Activated B cell treated with CpG ODN at 0.5 μM for 24 hours (primary cell): ENCODE measurements around the gene CACNB1. TPM values are rescaled to one million over a fixed set of nuclear protein-coding genes. Genes with fewer than 3 reads are reported as not detected.
A peak's percentile ranks its signal among the peaks of the same experiment; 100 is the strongest.

Experiments used
- ATAC-seq: fragments of 200-7000 bp; cut with Tn5 transposase; one replicate; pipeline ENCODE4 v1.10.0; 2021; ENCODE audit warnings: low read depth, mild to moderate bottlenecking, moderate library complexity
- CTCF ChIA-PET: fragments of 350-600 bp; sonication (Branson Sonifier 250); formaldehyde crosslinking; loops from one replicate; lab custom pipeline; 2021; ENCODE audit warnings: antibody characterized with exemption; lab: Charles Lee
- POLR2A ChIA-PET: fragments of 350-600 bp; sonication (Branson Sonifier 250); formaldehyde crosslinking; loops from one replicate; lab custom pipeline; 2021; ENCODE audit warnings: antibody characterized with exemption; lab: Charles Lee
- DNase-seq: peaks from one replicate; pipeline ENCODE4 v3.0.0; 2022
- H3K27ac Mint-ChIP-seq: one replicate; pipeline ENCODE4 v1.8.0; 2020; ENCODE audit warnings: mixed read lengths
- H3K27me3 Mint-ChIP-seq: one replicate; pipeline ENCODE4 v1.8.0; 2021; ENCODE audit warnings: mixed read lengths
- H3K36me3 Mint-ChIP-seq: one replicate; pipeline ENCODE4 v1.8.0; 2021; ENCODE audit warnings: low read depth, mixed read lengths
- H3K4me1 Mint-ChIP-seq: one replicate; pipeline ENCODE4 v1.8.0; 2021; ENCODE audit warnings: mixed read lengths
- H3K4me3 Mint-ChIP-seq: one replicate; pipeline ENCODE4 v1.8.0; 2020; ENCODE audit warnings: mild to moderate bottlenecking, mixed read lengths
- H3K9me3 Mint-ChIP-seq: one replicate; pipeline ENCODE4 v1.8.0; 2020; ENCODE audit warnings: mixed read lengths
- intact Hi-C: fragments of 100-400 bp; cut with micrococcal nuclease; formaldehyde crosslinking; loops from one replicate; pipeline ENCODE4 v1.15.1; 2024
- total RNA-seq: library from RNA; stranded (reverse); gene quantifications from 2 replicates; pipeline ENCODE4 v1.2.3, GENCODE V29; 2022
- TF ChIP-seq, protein P1 (sequence below): fragments of 200-600 bp; IDR thresholded peaks from one replicate; pipeline ENCODE4 v1.8.0; 2022; ENCODE audit warnings: antibody characterized with exemption, mild to moderate bottlenecking

The CACNB1 gene
- total RNA-seq, 1 donor from 2014 or later = 5.7 TPM

DNA sequence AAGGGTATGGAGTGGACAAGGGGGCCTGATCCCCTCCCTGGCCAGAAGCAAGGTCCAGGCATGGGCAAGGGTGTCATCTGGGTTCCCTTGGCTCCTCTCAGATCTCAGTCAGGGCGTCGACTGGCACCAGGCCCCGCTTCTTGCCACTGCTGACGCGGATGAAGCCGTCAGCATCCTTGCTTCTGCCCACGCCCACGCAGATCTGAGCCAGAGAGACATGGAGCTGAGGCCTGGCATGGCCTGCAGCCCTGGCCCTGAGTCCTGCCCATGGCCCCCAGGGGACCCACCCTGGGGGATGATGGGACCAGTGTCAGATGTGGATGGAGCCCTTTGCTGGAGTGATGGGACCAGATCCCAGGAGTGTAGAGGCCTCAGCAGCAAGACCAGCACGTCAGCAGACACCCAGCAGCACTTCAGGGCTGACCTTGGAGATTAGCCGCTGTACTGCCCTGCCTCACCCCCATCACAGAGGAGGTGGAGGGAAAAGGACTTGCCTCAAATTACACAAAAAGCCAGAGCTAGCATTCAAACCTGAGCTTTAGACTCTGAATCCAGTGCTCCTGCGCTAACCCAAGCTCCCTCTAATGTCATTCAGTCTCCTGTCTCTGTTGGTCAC, 14.8 kb upstream of the CACNB1 start:
- Mint-ChIP-seq H3K27me3 (peaks cover 32% of the 10 kb centered on the region), H3K9me3 (no peaks in the 10 kb centered on the region), H3K36me3 (no peaks in the 10 kb centered on the region), H3K27ac (no peak overlapping the region), H3K4me1 (peaks cover 29% of the 10 kb centered on the region), H3K4me3 (no peak overlapping the region)
- ChIA-PET POLR2A (interaction anchor here (0.7 kb wide), 1 partner anchor 14 kb away, joined by 3 read pairs; the partner anchor contains the start of gene STAC2), CTCF (interaction anchor here (1.8 kb wide), 1 partner anchor 20 kb away, joined by 6 read pairs; no protein-coding TSS in a partner anchor)
- ATAC-seq = no peak
- TF ChIP-seq, protein P1, sequence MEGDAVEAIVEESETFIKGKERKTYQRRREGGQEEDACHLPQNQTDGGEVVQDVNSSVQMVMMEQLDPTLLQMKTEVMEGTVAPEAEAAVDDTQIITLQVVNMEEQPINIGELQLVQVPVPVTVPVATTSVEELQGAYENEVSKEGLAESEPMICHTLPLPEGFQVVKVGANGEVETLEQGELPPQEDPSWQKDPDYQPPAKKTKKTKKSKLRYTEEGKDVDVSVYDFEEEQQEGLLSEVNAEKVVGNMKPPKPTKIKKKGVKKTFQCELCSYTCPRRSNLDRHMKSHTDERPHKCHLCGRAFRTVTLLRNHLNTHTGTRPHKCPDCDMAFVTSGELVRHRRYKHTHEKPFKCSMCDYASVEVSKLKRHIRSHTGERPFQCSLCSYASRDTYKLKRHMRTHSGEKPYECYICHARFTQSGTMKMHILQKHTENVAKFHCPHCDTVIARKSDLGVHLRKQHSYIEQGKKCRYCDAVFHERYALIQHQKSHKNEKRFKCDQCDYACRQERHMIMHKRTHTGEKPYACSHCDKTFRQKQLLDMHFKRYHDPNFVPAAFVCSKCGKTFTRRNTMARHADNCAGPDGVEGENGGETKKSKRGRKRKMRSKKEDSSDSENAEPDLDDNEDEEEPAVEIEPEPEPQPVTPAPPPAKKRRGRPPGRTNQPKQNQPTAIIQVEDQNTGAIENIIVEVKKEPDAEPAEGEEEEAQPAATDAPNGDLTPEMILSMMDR = no peak
- intact Hi-C loops = no loop called here
- no peak for DNase-seq

DNA sequence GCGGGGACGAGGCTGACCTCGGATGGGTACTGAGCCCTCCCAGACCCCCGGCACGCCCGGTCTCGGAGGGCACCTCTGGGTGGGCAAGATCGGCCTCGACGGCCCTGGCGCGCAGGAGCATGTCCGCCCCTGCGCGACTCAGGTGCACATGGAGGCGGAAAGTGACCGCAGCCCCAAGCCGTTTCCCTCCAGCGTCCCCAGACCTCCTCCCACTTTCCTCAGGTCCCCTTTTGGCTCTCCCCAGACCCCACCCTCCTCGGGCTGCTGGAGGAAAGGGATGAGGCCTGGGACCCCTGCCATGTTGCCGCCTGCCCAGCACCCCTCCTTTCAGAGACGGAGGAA, 12.6 kb upstream of the CACNB1 start:
- peaks cover 5% of the 10 kb centered on the region for H3K36me3 Mint-ChIP-seq
- H3K27me3 Mint-ChIP-seq = peaks cover 17% of the 10 kb centered on the region
- peak overlapping the region; percentile 59 for H3K27ac Mint-ChIP-seq
- TF ChIP-seq, protein P1 = no peak
- H3K9me3 Mint-ChIP-seq = no peaks in the 10 kb centered on the region
- ChIA-PET POLR2A (interaction anchor here (0.6 to 3.7 kb wide), 4 partner anchors 10 to 341 kb away, joined by 3 to 57 read pairs (median 4); partner anchors contain the start of gene RPL19), CTCF (interaction anchor here (7.0 to 7.4 kb wide), 2 partner anchors 26 to 36 kb away, joined by 151 to 177 read pairs; no protein-coding TSS in a partner anchor)
- H3K4me1 Mint-ChIP-seq = peaks cover 36% of the 10 kb centered on the region
- no peak for ATAC-seq
- DNase-seq = no peak
- peak overlapping the region; percentile 57 for H3K4me3 Mint-ChIP-seq
- intact Hi-C loops = no loop called here

DNA sequence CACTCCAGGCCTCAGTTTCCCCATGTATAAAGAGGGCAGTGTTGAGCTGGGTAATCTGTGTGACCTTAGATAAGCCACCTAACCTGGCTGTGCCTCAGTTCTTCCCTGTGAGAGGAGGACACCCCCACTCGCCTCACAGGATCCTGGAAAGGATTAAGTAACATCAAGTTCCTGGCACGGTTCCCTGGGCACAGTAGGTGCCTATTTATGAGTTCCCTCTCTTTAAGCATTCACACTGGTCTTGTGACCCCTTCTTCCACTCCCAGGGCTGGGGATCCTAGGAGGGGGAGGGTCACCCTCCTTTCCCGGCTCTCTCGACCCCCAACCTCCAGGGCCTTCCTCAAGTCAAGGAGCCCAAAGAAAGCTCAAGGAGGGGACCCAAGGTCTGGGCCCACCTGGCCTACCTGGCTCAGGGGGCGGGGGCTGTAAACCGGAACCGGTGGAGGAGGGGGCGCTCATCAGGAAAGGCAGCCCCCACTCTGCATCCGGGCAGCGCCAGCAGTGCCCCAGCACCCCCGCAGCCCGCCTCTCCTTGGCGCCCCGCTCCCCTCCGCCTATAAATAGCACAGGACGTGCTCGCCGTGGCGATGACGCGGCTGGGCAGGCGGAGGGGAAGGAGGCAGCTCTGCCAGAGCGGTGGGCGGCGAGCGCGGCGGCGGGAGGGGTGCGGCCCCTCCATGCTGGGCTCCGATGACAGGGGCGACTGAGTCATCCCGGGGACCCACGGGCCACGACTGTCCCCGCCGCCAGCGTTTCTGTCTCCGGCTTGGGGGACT, 12.0 kb upstream of the CACNB1 start:
- Mint-ChIP-seq H3K27ac (no peak overlapping the region), H3K9me3 (no peaks in the 10 kb centered on the region), H3K27me3 (peaks cover 13% of the 10 kb centered on the region), H3K4me1 (peaks cover 36% of the 10 kb centered on the region), H3K36me3 (peaks cover 11% of the 10 kb centered on the region), H3K4me3 (peak overlapping the region; percentile 61)
- peak; percentile 45 for DNase-seq
- CTCF ChIA-PET = interaction anchor here (7.0 to 7.4 kb wide), 2 partner anchors 27 to 37 kb away, joined by 151 to 177 read pairs; no protein-coding TSS in a partner anchor
- TF ChIP-seq, protein P1 = no peak
- POLR2A ChIA-PET = interaction anchor here (0.6 to 3.7 kb wide), 10 partner anchors 9 to 340 kb away, joined by 3 to 57 read pairs (median 4); partner anchors contain the start of genes FBXL20 and RPL19
- intact Hi-C loops = loop anchor here (1.0 to 10.0 kb wide), 3 partner anchors 9 to 415 kb away; partner anchors contain the start of genes PPP1R1B, RPL19 and STAC2
- ATAC-seq = peak; percentile 37

DNA sequence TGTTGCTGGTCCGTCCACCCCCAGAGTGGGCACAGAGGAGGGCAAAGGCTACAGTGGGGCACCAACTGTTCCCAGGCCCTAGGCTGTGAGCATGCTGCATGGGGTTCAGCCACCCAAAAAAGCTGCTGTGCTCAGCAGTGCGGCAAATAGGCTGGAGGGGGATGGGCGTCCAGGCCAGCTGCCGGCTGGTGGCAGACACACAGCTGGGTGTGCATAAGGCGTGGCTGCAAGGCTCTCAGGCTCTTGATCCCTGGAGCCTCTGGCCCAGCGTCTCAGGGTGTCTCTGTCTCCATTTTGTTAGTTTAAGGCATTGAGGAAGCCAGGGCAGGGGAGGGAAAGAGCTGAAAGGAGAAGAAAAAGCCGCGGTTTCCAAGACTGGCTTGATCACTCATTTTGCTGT, 11.4 kb upstream of the CACNB1 start:
- H3K4me1 Mint-ChIP-seq = peaks cover 39% of the 10 kb centered on the region
- no peaks in the 10 kb centered on the region for H3K9me3 Mint-ChIP-seq
- ChIA-PET POLR2A (interaction anchor here (0.6 to 3.7 kb wide), 7 partner anchors 9 to 252 kb away, joined by 3 to 57 read pairs (median 5); partner anchors contain the start of genes FBXL20 and RPL19), CTCF (interaction anchor here (0.9 to 7.4 kb wide), 3 partner anchors 28 to 44 kb away, joined by 3 to 177 read pairs (median 151); no protein-coding TSS in a partner anchor)
- H3K4me3 Mint-ChIP-seq = peak overlapping the region; percentile 61
- peaks cover 10% of the 10 kb centered on the region for H3K27me3 Mint-ChIP-seq
- DNase-seq (peak; percentile 53), ATAC-seq (peak; percentile 74)
- intact Hi-C loops = loop anchor here (1.0 to 10.0 kb wide), 3 partner anchors 9 to 416 kb away; partner anchors contain the start of genes PPP1R1B, RPL19 and STAC2
- peaks cover 17% of the 10 kb centered on the region for H3K36me3 Mint-ChIP-seq
- TF ChIP-seq, protein P1 = no peak
- H3K27ac Mint-ChIP-seq = peak overlapping the region; percentile 50
